Measurements from ENCODE around the gene SLC12A4.

Gene SLC12A4

GRCh38 chr16:67967183-67967957, 1.1 kb downstream of the SLC12A4 start:
- TF ChIP-seq SPI1 (IDR thresholded peaks at IDR 0.05; ENCODE audit: borderline replicate concordance, low read depth), result no peak
- no peak for TF ChIP-seq REST (IDR thresholded peaks at IDR 0.05; ENCODE audit: insufficient replicate concordance, low read depth)
- no peak for TF ChIP-seq GABPA (IDR thresholded peaks at IDR 0.05; ENCODE audit: low read depth)
- TF ChIP-seq CTCF (IDR thresholded peaks at IDR 0.05; ENCODE audit: insufficient read depth, low read length), result no peak
- TF ChIP-seq POLR2AphosphoS5 (IDR thresholded peaks at IDR 0.05; ENCODE audit: low read depth), result no peak

GRCh38 chr16:67966549-67967182, 1.8 kb downstream of the SLC12A4 start:
- no peak overlapping the region for H3K27ac ChIP-seq (replicated peaks)
- H3K4me3 ChIP-seq (replicated peaks; ENCODE audit: insufficient read depth, low read length), result no peak overlapping the region
- H3K27me3 ChIP-seq (ENCODE audit: insufficient read depth, poor library complexity, severe bottlenecking), result no peaks in the 10 kb centered on the region
- TF ChIP-seq POLR2AphosphoS5 (IDR thresholded peaks at IDR 0.05; ENCODE audit: low read depth), result no peak
- TF ChIP-seq CTCF (IDR thresholded peaks at IDR 0.05; ENCODE audit: insufficient read depth, low read length), result no peak
- 0 out of 2 replicates have a peak, but pooled peaks have one; percentile 25 for TF ChIP-seq SPI1 (IDR thresholded peaks at IDR 0.05; ENCODE audit: borderline replicate concordance, low read depth)
- TF ChIP-seq GABPA (IDR thresholded peaks at IDR 0.05; ENCODE audit: low read depth), result no peak
- no peak for TF ChIP-seq REST (IDR thresholded peaks at IDR 0.05; ENCODE audit: insufficient replicate concordance, low read depth)
- peak; percentile 35 to 37 for DNase-seq (ENCODE audit: low read depth in 1 of 2, low spot score in 1 of 2)

More at GRCh38 chr16:67967183-67967957, 1.1 kb downstream of the SLC12A4 start:
- Histone ChIP-seq H3K4me3 (replicated peaks; ENCODE audit: insufficient read depth, low read length) (peak overlapping the region; percentile 60), H3K27me3 (ENCODE audit: insufficient read depth, poor library complexity, severe bottlenecking) (no peaks in the 10 kb centered on the region), H3K27ac (replicated peaks) (no peak overlapping the region)
- no peak for DNase-seq (ENCODE audit: low read depth in 1 of 2, low spot score in 1 of 2)

- H3K27me3 ChIP-seq (ENCODE audit: insufficient read depth, poor library complexity, severe bottlenecking), result no peaks in the 10 kb centered on the region
- DNase-seq (ENCODE audit: low read depth in 1 of 2, low spot score in 1 of 2), result no peak
- no peak overlapping the region for H3K4me3 ChIP-seq (replicated peaks; ENCODE audit: insufficient read depth, low read length)
- no peak overlapping the region for H3K27ac ChIP-seq (replicated peaks)
- TF ChIP-seq REST (IDR thresholded peaks at IDR 0.05; ENCODE audit: insufficient replicate concordance, low read depth) (no peak), POLR2AphosphoS5 (IDR thresholded peaks at IDR 0.05; ENCODE audit: low read depth) (no peak), CTCF (IDR thresholded peaks at IDR 0.05; ENCODE audit: insufficient read depth, low read length) (no peak), GABPA (IDR thresholded peaks at IDR 0.05; ENCODE audit: low read depth) (no peak), SPI1 (IDR thresholded peaks at IDR 0.05; ENCODE audit: borderline replicate concordance, low read depth) (no peak)
Measured at GRCh38 chr16:67965668-67966548, 2.5 kb downstream of the SLC12A4 start.

Data from HL-60 (cell line).